IMR-90 (cell line): Measurements from ENCODE around the gene ACP2. TPM values are rescaled to one million over a fixed set of nuclear protein-coding genes. Genes with fewer than 3 reads are reported as not detected.
"Not testable (repeated sequence)": the region's sequence is repeated elsewhere in the genome, so short reads cannot be mapped to it uniquely, and the experiment has no call there.

Source experiments
- ATAC-seq: fragments of 200-7000 bp; cut with Tn5 transposase; 2 replicates; pipeline ENCODE4 v1.9.1; 2020; ENCODE audit warnings: low read depth, mild to moderate bottlenecking, moderate library complexity
- BruUV-seq: library from RNA; stranded (reverse); fragments of 400-500 nt; replicated peaks from 2 replicates; lab custom pipeline; 2021; lab: Mats Ljungman, UMichigan
- CTCF ChIA-PET: fragments of 300-600 bp; formaldehyde crosslinking; extraction: SDS; loops from one replicate; lab custom pipeline; 2021; ENCODE audit warnings: antibody characterized with exemption; lab: Yijun Ruan, JAX
- POLR2A ChIA-PET: fragments of 300-600 bp; sonication (Branson Sonifier 250); formaldehyde crosslinking; loops from one replicate; lab custom pipeline; 2022; ENCODE audit warnings: antibody characterized with exemption; ENCODE audit not compliant: unreplicated experiment; lab: Charles Lee
- DNase-seq: peaks from one replicate; pipeline ENCODE4 v3.0.0; 2013
- H2AFZ ChIP-seq: replicated peaks from 2 replicates; pipeline ENCODE3; 2013; ENCODE audit warnings: low read length, mild to moderate bottlenecking; ENCODE audit not compliant: poor library complexity
- H2AK5ac ChIP-seq: 2 replicates; pipeline ENCODE4 v1.6.1; 2013; ENCODE audit warnings: low read depth, low read length, inconsistent platforms
- H2AK9ac ChIP-seq: replicated peaks from 2 replicates; pipeline ENCODE3; 2013; ENCODE audit warnings: mild to moderate bottlenecking, low read depth, low read length, moderate library complexity; ENCODE audit not compliant: poor library complexity
- H2BK120ac ChIP-seq: 2 replicates; pipeline ENCODE4 v1.6.1; 2013; ENCODE audit warnings: low read depth, low read length, inconsistent platforms
- H2BK15ac ChIP-seq: 3 replicates; pipeline ENCODE4 v1.6.1; 2013; ENCODE audit warnings: low read depth, low read length, inconsistent platforms
- H2BK20ac ChIP-seq: 2 replicates; pipeline ENCODE4 v1.6.1; 2013; ENCODE audit warnings: low read depth, mild to moderate bottlenecking, inconsistent platforms, low read length, moderate library complexity
- H2BK5ac ChIP-seq: 2 replicates; pipeline ENCODE4 v1.6.1; 2013; ENCODE audit warnings: mild to moderate bottlenecking, low read depth, low read length, inconsistent platforms; ENCODE audit not compliant: poor library complexity, severe bottlenecking
- H3K14ac ChIP-seq: replicated peaks from 2 replicates; pipeline ENCODE4 v1.6.1; 2013; ENCODE audit warnings: low read depth, low read length, inconsistent platforms
- H3K18ac ChIP-seq: 2 replicates; pipeline ENCODE4 v1.6.1; 2013; ENCODE audit warnings: low read depth, low read length, control low read depth
- H3K23ac ChIP-seq: 2 replicates; pipeline ENCODE4 v1.6.1; 2013; ENCODE audit warnings: low read depth, low read length, inconsistent platforms
- H3K27ac ChIP-seq: 2 replicates; pipeline ENCODE4 v1.5.1; 2013; ENCODE audit warnings: mild to moderate bottlenecking, control low read depth, low read length; ENCODE audit not compliant: insufficient read depth
- H3K27me3 ChIP-seq: 2 replicates; pipeline ENCODE4 v1.6.1; 2013; ENCODE audit warnings: low read length; ENCODE audit not compliant: control insufficient read depth, insufficient read depth
- H3K36me3 ChIP-seq: 2 replicates; pipeline ENCODE4 v1.6.1; 2013; ENCODE audit warnings: low read length, mixed read lengths; ENCODE audit not compliant: control insufficient read depth, insufficient read depth
- H3K4ac ChIP-seq: 2 replicates; pipeline ENCODE4 v1.6.1; 2013; ENCODE audit warnings: low read depth, low read length, inconsistent platforms
- H3K4me1 ChIP-seq: 2 replicates; pipeline ENCODE4 v1.6.1; 2013; ENCODE audit warnings: low read length, mixed read lengths; ENCODE audit not compliant: control insufficient read depth, insufficient read depth
- H3K4me2 ChIP-seq: 2 replicates; pipeline ENCODE4 v1.6.1; 2013; ENCODE audit warnings: low read depth, mild to moderate bottlenecking, control low read depth, low read length, moderate library complexity
- H3K4me3 ChIP-seq: 2 replicates; pipeline ENCODE4 v1.5.1; 2013; ENCODE audit warnings: low read depth, mild to moderate bottlenecking, control low read depth, low read length, moderate library complexity; ENCODE audit not compliant: insufficient read depth
- H3K56ac ChIP-seq: 2 replicates; pipeline ENCODE4 v1.6.1; 2013; ENCODE audit warnings: low read length, inconsistent platforms; ENCODE audit not compliant: insufficient read depth; ENCODE audit errors: extremely low read depth
- H3K79me1 ChIP-seq, 2 experiments: 2 replicates each; pipeline ENCODE4 v1.6.1; 2013; ENCODE audit warnings: low read length in 2 of 2, inconsistent platforms in 1 of 2, low read depth in 1 of 2
- H3K9ac ChIP-seq: 2 replicates; pipeline ENCODE4 v1.6.1; 2013; ENCODE audit warnings: low read depth, low read length, control low read depth
- H3K9me1 ChIP-seq: 2 replicates; pipeline ENCODE4 v1.6.1; 2013; ENCODE audit warnings: low read length, inconsistent platforms; ENCODE audit not compliant: insufficient read depth
- H3K9me3 ChIP-seq: 2 replicates; pipeline ENCODE4 v1.6.1; 2013; ENCODE audit warnings: low read length; ENCODE audit not compliant: control insufficient read depth, insufficient read depth
- H4K20me1 ChIP-seq: 2 replicates; pipeline ENCODE4 v1.6.1; 2013; ENCODE audit warnings: low read length, inconsistent platforms; ENCODE audit not compliant: insufficient read depth
- H4K5ac ChIP-seq: 2 replicates; pipeline ENCODE4 v1.6.1; 2013; ENCODE audit warnings: mild to moderate bottlenecking, low read depth, low read length, control low read depth
- H4K8ac ChIP-seq, 2 experiments: 2 replicates each; pipeline ENCODE4 v1.6.1; 2013; ENCODE audit warnings: low read depth in 2 of 2, low read length in 2 of 2, control low read depth in 1 of 2, inconsistent platforms in 1 of 2
- H4K91ac ChIP-seq: 2 replicates; pipeline ENCODE4 v1.6.1; 2013; ENCODE audit warnings: low read depth, low read length, inconsistent platforms; ENCODE audit not compliant: insufficient read depth
- WGBS, 2 experiments: methylation state at CpG; one replicate each; pipeline versions ENCODE4 v1.1.5 to v1.1.7; 2013; ENCODE audit warnings: missing lambda C conversion rate in 2 of 2; ENCODE audit not compliant: insufficient read length in 1 of 2; ENCODE audit errors: extremely low coverage in 2 of 2; 5-methylcytosine and 5-hydroxymethylcytosine counted together
- dilution Hi-C: fragments of 300-500 bp; cut with HindIII; formaldehyde crosslinking; loops from one replicate; pipeline ENCODE4 v1.14.3; 2018; ENCODE audit warnings: low sequenced_read_pairs; ENCODE audit not compliant: unreplicated experiment
- in situ Hi-C: fragments of 300-500 bp; cut with MboI; formaldehyde crosslinking; loops from 3 replicates; pipeline ENCODE4 v1.14.3; 2019; ENCODE audit warnings: low sequenced_read_pairs, inconsistent platforms, mixed read lengths
- intact Hi-C: fragments of 100-400 bp; cut with micrococcal nuclease; formaldehyde crosslinking; loops from 2 replicates; pipeline ENCODE4 v1.10.0; 2022
- polyA plus RNA-seq, 3 experiments: library from polyadenylated mRNA; depleted of rRNA; stranded (reverse); fragments of >200 nt; gene quantifications; 2 replicates each; pipeline ENCODE4 v1.2.3, GENCODE V29; 2012; ENCODE audit warnings: low replicate concordance in 1 of 3
- total RNA-seq: library from RNA; depleted of rRNA; stranded (reverse); fragments of >200 nt; gene quantifications from 2 replicates; pipeline ENCODE4 v1.2.3, GENCODE V29; 2012

ACP2 gene
- total and polyA plus RNA-seq, 2 of the 4 experiments (the other 2 are of a cell fraction), result 17.7 to 23.6 TPM

- H3K9ac ChIP-seq, ATAC-seq, H3K36me3 ChIP-seq, CTCF ChIA-PET, BruUV-seq, H3K4ac ChIP-seq, H2AFZ ChIP-seq, intact Hi-C loops, H2AK5ac ChIP-seq, H2AK9ac ChIP-seq, H4K20me1 ChIP-seq, H3K27ac ChIP-seq, DNase-seq, H3K4me3 ChIP-seq, H4K5ac ChIP-seq, H3K79me1 ChIP-seq, H3K4me1 ChIP-seq, H4K8ac ChIP-seq, H3K23ac ChIP-seq, H3K9me3 ChIP-seq, POLR2A ChIA-PET, H3K56ac ChIP-seq, H3K9me1 ChIP-seq, H3K18ac ChIP-seq, dilution Hi-C loops, H2BK5ac ChIP-seq, H2BK15ac ChIP-seq, H4K91ac ChIP-seq, H3K4me2 ChIP-seq, H2BK120ac ChIP-seq, H3K14ac ChIP-seq, H3K27me3 ChIP-seq, H2BK20ac ChIP-seq, in situ Hi-C loops: not testable (repeated sequence)
- WGBS, 2 experiments, result no CpG with 5 or more reads among the region's 5 CpGs
Measured at GRCh38 chr11:47206577-47206976, 42.0 kb downstream of the ACP2 start.
